ENCODE measurements around the gene LCLAT1.

Gene LCLAT1

DNA sequence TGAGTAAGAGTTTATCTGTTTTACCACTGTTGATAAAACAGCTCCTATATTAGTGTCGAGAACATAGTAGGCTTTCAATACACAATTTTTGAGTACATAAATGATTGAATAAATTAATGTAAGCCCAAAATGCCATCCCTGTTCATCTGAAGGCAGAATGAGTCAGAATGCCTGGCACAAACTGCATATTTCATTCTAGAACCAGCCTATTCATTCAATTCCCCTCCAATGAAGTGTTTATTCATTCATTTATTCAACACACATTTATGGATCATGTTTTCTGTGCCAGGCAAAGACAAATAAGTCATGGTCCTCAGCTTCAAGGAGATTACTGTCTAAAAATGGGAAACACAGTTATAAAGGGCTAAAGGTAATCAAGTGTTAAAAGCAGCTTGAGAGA lies 22.8 kb upstream of the LCLAT1 start:
- no peak for DNase-seq (ENCODE audit: low read depth, low spot score)
- H3K36me3 ChIP-seq (ENCODE audit: insufficient read depth, insufficient read length, low read length), result no peaks in the 10 kb centered on the region
- H3K4me3 ChIP-seq (ENCODE audit: insufficient read length, low read depth), result no peak overlapping the region
- no peaks in the 10 kb centered on the region for H3K9me3 ChIP-seq (ENCODE audit: insufficient read depth, low read length)
- H3K27me3 ChIP-seq (ENCODE audit: insufficient read depth, insufficient read length), result no peaks in the 10 kb centered on the region
- no peak overlapping the region for H3K9ac ChIP-seq (ENCODE audit: insufficient read length, low read depth)
- TF ChIP-seq SUZ12 (IDR thresholded peaks at IDR 0.05; ENCODE audit: extremely low read depth, insufficient read depth, insufficient read length) (no peak), ZNF274 (IDR thresholded peaks at IDR 0.05; ENCODE audit: low read depth, low read length) (no peak), YY1 (IDR thresholded peaks at IDR 0.05; ENCODE audit: insufficient read depth, insufficient read length) (no peak)
- no peaks in the 10 kb centered on the region for H3K4me1 ChIP-seq (ENCODE audit: insufficient read depth, insufficient read length)

DNA sequence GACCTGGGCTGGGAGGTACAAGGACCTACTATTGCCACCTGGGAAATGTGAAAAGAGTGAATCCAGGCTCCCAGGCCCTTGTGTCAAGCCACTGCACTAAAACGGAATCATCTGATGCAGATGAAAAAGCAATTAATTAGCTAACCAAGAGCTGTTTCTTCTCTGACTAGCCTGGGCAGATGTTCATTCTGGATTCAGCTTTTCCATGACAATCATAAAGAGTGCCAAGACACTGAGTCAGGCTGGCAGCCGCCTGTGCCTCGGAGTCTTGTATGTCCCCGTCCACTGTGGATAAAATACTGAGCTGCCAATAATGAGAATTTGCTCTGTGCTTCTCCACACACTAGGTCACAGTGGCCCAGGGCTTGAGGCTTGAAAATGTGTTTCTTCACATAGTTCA lies 21.7 kb upstream of the LCLAT1 start:
- no peaks in the 10 kb centered on the region for H3K27me3 ChIP-seq (ENCODE audit: insufficient read depth, insufficient read length)
- H3K9ac ChIP-seq (ENCODE audit: insufficient read length, low read depth), result no peak overlapping the region
- no peak for DNase-seq (ENCODE audit: low read depth, low spot score)

DNA sequence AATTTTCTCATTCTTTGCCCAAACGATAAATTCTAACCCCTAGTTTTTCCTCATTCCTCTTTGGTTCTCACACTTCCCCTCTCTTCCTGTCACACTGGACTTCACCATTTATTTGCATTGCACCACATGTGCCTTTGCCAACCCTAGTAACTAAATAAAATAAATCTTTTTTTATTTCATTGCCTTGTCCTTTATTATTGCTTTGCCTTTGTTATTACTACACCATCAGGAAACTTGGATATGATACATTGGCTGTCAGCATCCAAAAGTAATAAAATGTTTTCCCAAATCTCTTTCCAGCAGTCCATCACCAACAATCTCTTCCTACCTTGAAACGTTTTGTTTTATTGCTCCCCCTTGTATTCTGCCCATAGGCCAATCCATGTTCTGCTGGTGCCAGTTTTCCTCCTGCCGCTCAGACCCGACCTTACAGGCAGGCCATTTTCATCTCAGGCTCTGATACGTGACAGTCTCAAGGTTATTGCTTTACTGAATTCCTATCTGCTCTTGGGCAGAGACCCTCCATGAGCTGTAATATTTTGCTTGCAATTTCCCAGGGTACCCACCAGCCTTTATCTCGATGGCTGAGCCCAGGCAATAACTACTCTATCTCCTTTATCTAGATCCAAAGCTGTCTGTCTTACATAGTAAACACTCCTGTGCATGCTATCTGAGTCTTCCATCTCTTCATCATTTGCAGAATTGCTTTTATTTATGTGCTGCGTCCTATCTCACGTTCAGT lies 19.3 kb upstream of the LCLAT1 start:
- Histone ChIP-seq H3K4me3 (ENCODE audit: insufficient read length, low read depth) (no peak overlapping the region), H3K9ac (ENCODE audit: insufficient read length, low read depth) (no peak overlapping the region), H3K9me3 (ENCODE audit: insufficient read depth, low read length) (no peaks in the 10 kb centered on the region), H3K27me3 (ENCODE audit: insufficient read depth, insufficient read length) (no peaks in the 10 kb centered on the region), H3K4me1 (ENCODE audit: insufficient read depth, insufficient read length) (no peaks in the 10 kb centered on the region), H3K36me3 (ENCODE audit: insufficient read depth, insufficient read length, low read length) (no peaks in the 10 kb centered on the region)
- TF ChIP-seq ZNF274 (IDR thresholded peaks at IDR 0.05; ENCODE audit: low read depth, low read length), result no peak
- TF ChIP-seq SUZ12 (IDR thresholded peaks at IDR 0.05; ENCODE audit: extremely low read depth, insufficient read depth, insufficient read length), result no peak
- TF ChIP-seq YY1 (IDR thresholded peaks at IDR 0.05; ENCODE audit: insufficient read depth, insufficient read length), result no peak
- no peak for DNase-seq (ENCODE audit: low read depth, low spot score)

More for the DNA sequence above, 21.7 kb upstream of the LCLAT1 start:
- no peak overlapping the region for H3K4me3 ChIP-seq (ENCODE audit: insufficient read length, low read depth)
- no peaks in the 10 kb centered on the region for H3K36me3 ChIP-seq (ENCODE audit: insufficient read depth, insufficient read length, low read length)
- no peaks in the 10 kb centered on the region for H3K4me1 ChIP-seq (ENCODE audit: insufficient read depth, insufficient read length)
- no peaks in the 10 kb centered on the region for H3K9me3 ChIP-seq (ENCODE audit: insufficient read depth, low read length)
- no peak for TF ChIP-seq SUZ12 (IDR thresholded peaks at IDR 0.05; ENCODE audit: extremely low read depth, insufficient read depth, insufficient read length)
- no peak for TF ChIP-seq ZNF274 (IDR thresholded peaks at IDR 0.05; ENCODE audit: low read depth, low read length)
- no peak for TF ChIP-seq YY1 (IDR thresholded peaks at IDR 0.05; ENCODE audit: insufficient read depth, insufficient read length)

DNA sequence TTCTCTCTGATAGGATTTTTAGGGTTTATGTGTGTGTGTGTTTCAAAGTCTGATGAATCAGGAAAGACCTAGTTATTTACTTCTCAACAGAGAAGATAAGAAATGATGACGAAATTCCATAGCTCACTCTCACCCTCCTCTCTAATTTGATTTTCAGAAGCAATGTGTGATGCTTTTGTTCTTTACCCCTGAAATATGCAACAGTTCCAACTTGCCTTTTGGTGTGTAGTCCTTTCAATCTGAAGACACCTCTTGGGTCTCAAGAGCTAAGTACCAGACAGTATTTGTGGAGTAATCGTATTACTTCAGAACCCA lies 18.7 kb upstream of the LCLAT1 start:
- no peak for DNase-seq (ENCODE audit: low read depth, low spot score)
- H3K27me3 ChIP-seq (ENCODE audit: insufficient read depth, insufficient read length), result no peaks in the 10 kb centered on the region
- no peaks in the 10 kb centered on the region for H3K4me1 ChIP-seq (ENCODE audit: insufficient read depth, insufficient read length)
- no peaks in the 10 kb centered on the region for H3K9me3 ChIP-seq (ENCODE audit: insufficient read depth, low read length)
- no peak for TF ChIP-seq SUZ12 (IDR thresholded peaks at IDR 0.05; ENCODE audit: extremely low read depth, insufficient read depth, insufficient read length)
- no peak for TF ChIP-seq ZNF274 (IDR thresholded peaks at IDR 0.05; ENCODE audit: low read depth, low read length)
- TF ChIP-seq YY1 (IDR thresholded peaks at IDR 0.05; ENCODE audit: insufficient read depth, insufficient read length), result no peak
- no peak overlapping the region for H3K9ac ChIP-seq (ENCODE audit: insufficient read length, low read depth)
- no peak overlapping the region for H3K4me3 ChIP-seq (ENCODE audit: insufficient read length, low read depth)
- H3K36me3 ChIP-seq (ENCODE audit: insufficient read depth, insufficient read length, low read length), result no peaks in the 10 kb centered on the region

DNA sequence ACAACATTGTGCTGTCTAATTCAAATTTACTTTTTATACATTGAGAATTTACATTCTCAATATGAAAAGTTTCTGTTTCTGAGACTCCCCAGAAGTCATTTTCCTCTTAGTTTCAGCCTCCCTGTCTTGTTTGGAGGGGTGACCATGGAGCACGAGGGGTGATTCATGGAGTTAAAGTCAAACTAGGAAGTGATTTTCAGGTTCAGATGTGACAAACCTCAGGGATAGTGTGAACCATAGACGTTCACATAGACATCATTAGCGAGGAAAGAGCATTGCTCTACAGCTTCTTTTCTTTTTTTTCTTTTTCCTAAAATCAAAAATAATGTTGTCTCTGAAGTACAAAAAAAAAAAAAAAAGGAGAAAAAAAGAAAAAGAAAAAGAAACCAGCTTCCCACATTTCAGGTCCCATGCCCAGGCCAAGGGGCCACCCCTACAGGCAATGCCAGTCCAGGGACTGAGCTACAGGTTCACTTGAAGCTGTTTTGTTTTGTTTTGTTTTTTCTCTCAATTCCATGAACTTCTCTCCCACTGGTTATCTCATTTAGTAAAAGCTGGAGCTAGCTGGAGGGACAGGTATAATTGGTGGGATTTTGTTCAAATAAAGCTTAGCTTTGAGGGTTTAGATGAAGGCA lies 18.1 kb upstream of the LCLAT1 start:
- Histone ChIP-seq H3K9ac (ENCODE audit: insufficient read length, low read depth) (no peak overlapping the region), H3K36me3 (ENCODE audit: insufficient read depth, insufficient read length, low read length) (no peaks in the 10 kb centered on the region), H3K27me3 (ENCODE audit: insufficient read depth, insufficient read length) (no peaks in the 10 kb centered on the region), H3K4me1 (ENCODE audit: insufficient read depth, insufficient read length) (no peaks in the 10 kb centered on the region), H3K9me3 (ENCODE audit: insufficient read depth, low read length) (no peaks in the 10 kb centered on the region), H3K4me3 (ENCODE audit: insufficient read length, low read depth) (no peak overlapping the region)
- TF ChIP-seq SUZ12 (IDR thresholded peaks at IDR 0.05; ENCODE audit: extremely low read depth, insufficient read depth, insufficient read length) (no peak), YY1 (IDR thresholded peaks at IDR 0.05; ENCODE audit: insufficient read depth, insufficient read length) (no peak), ZNF274 (IDR thresholded peaks at IDR 0.05; ENCODE audit: low read depth, low read length) (no peak)
- no peak for DNase-seq (ENCODE audit: low read depth, low spot score)

DNA sequence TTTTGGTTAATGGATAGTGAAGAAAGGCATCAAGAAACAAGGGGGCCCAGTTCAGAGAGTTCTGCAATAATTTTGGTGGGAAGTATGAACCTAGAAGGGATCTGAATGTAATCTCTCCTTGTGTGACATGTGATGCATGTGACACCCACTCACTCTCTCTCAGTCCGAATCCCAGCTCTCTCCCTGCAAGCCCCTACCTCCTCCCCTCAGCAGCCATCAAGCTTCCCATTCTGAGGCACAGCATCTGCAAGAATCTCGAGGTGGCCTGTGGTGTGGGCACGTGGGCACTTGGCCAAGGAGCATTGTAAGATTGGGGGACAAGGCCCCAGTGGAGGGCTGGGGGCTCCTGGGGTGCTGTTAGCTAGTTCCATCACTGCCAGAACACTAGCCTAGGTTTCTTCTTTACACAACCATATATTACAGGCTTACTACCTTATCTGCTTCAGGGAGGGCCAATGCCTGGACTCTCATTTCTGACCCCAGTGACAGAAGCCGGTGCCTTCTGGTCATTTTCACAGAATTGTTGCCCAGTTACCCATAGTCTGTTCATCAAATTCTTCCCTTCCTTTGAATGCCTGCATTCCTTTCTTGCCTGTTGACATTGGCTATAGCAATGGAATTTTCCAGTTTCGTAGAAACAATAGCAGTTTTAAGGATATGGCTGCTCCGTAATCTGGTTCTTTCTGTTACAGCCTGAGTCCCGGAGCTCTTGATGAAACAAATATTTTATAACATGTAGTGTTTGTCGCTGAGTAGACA lies 13.3 kb upstream of the LCLAT1 start:
- TF ChIP-seq SUZ12 (IDR thresholded peaks at IDR 0.05; ENCODE audit: extremely low read depth, insufficient read depth, insufficient read length), result no peak
- no peak for TF ChIP-seq YY1 (IDR thresholded peaks at IDR 0.05; ENCODE audit: insufficient read depth, insufficient read length)
- no peak for TF ChIP-seq ZNF274 (IDR thresholded peaks at IDR 0.05; ENCODE audit: low read depth, low read length)
- Histone ChIP-seq H3K9me3 (ENCODE audit: insufficient read depth, low read length) (no peaks in the 10 kb centered on the region), H3K4me3 (ENCODE audit: insufficient read length, low read depth) (no peak overlapping the region), H3K4me1 (ENCODE audit: insufficient read depth, insufficient read length) (no peaks in the 10 kb centered on the region), H3K36me3 (ENCODE audit: insufficient read depth, insufficient read length, low read length) (no peaks in the 10 kb centered on the region), H3K27me3 (ENCODE audit: insufficient read depth, insufficient read length) (no peaks in the 10 kb centered on the region), H3K9ac (ENCODE audit: insufficient read length, low read depth) (no peak overlapping the region)
- no peak for DNase-seq (ENCODE audit: low read depth, low spot score)

DNA sequence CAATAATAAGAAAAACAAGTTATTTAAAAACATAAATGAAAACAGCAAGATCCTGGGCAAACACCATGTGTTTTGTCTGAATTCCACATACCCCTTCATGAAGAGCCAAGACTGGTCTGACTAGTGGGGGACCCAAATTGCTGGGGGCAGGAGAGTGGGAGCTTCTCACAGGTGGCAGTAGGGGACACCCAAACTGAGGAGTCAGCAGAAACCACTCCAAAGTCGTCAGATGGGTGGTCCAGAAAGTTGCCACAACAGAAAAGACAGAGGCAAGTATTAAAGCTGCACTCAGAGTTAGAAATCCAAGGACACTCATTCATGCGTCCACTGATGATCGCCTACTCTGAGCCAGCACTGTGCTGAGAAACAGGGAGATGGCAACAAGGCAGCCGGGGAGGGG lies 12.3 kb upstream of the LCLAT1 start:
- Histone ChIP-seq H3K27me3 (ENCODE audit: insufficient read depth, insufficient read length) (no peaks in the 10 kb centered on the region), H3K4me1 (ENCODE audit: insufficient read depth, insufficient read length) (no peaks in the 10 kb centered on the region), H3K4me3 (ENCODE audit: insufficient read length, low read depth) (no peak overlapping the region), H3K9ac (ENCODE audit: insufficient read length, low read depth) (no peak overlapping the region), H3K9me3 (ENCODE audit: insufficient read depth, low read length) (no peaks in the 10 kb centered on the region), H3K36me3 (ENCODE audit: insufficient read depth, insufficient read length, low read length) (no peaks in the 10 kb centered on the region)
- TF ChIP-seq YY1 (IDR thresholded peaks at IDR 0.05; ENCODE audit: insufficient read depth, insufficient read length) (no peak), SUZ12 (IDR thresholded peaks at IDR 0.05; ENCODE audit: extremely low read depth, insufficient read depth, insufficient read length) (no peak), ZNF274 (IDR thresholded peaks at IDR 0.05; ENCODE audit: low read depth, low read length) (no peak)
- DNase-seq (ENCODE audit: low read depth, low spot score), result no peak
